GM23248 (cell line): ENCODE results near the gene PCMT1.

Experiments used
- EZH2 ChIP-seq: fragments of 200-600 bp; sonication (generic); IDR thresholded peaks from 2 replicates; pipeline ENCODE4 v1.6.1; 2018; ENCODE audit warnings: antibody characterized with exemption, mild to moderate bottlenecking; ENCODE audit not compliant: insufficient read depth, poor library complexity, severe bottlenecking
- EZH2phosphoT487 ChIP-seq: fragments of 200-600 bp; sonication (generic); IDR thresholded peaks from 2 replicates; pipeline ENCODE4 v1.6.1; 2018; ENCODE audit warnings: antibody characterized with exemption, moderate library complexity, mild to moderate bottlenecking, low read depth; ENCODE audit not compliant: insufficient read depth

DNA sequence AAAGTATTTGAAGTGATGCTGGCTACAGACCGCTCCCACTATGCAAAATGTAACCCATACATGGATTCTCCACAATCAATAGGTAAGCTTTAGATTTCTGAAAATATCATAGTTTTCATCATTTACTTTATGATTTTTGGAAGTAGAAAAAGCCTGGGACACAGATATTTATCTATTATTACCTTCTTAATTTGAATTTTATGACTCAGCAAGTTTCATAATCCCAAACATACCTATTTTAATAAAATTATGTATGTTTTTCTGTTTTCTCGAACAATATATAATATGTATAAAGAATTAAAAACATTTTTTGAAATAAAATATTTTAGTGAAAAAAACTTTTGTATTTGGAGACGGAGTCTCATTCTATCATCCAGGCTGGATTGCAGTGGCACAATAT lies 21.6 kb downstream of the PCMT1 start:
- no peak for TF ChIP-seq EZH2
- TF ChIP-seq EZH2phosphoT487 = no peak
